Naive thymus-derived CD8-positive, alpha-beta T cell (primary cell): ENCODE results near the gene HOXA6. TPM values are rescaled to one million over a fixed set of nuclear protein-coding genes. Genes with fewer than 3 reads are reported as not detected.
A peak's percentile ranks its signal among the peaks of the same experiment; 100 is the strongest.

Source experiments
- ATAC-seq, 2 donors: fragments of 150-1000 bp; cut with Tn5 transposase in 1 of 2; sonication (Bioruptor Pico), chemical (Tn5 transposase) in 1 of 2; 1 replicate in 1 of 2; 2 replicates in 1 of 2; pipeline ENCODE4 v1.10.0; 2021; ENCODE audit warnings: mild to moderate bottlenecking in 2 of 2, moderate library complexity in 2 of 2
- POLR2A ChIA-PET: fragments of 350-600 bp; sonication (Branson Sonifier 250); formaldehyde crosslinking; loops from one replicate; lab custom pipeline; 2021; ENCODE audit warnings: antibody characterized with exemption; lab: Charles Lee
- DNase-seq, 10 donors: peaks; one replicate each; pipeline versions ENCODE4 v3.0.0 to v3.0.0-alpha.2; 2020 to 2022
- H3K27ac Mint-ChIP-seq, 10 donors: one replicate each; pipeline ENCODE4 v1.8.0; 2020 to 2022; ENCODE audit warnings: mild to moderate bottlenecking in 10 of 10, mixed read lengths in 10 of 10, moderate library complexity in 4 of 10, inconsistent platforms in 1 of 10
- H3K27me3 Mint-ChIP-seq, 5 donors: one replicate each; pipeline ENCODE4 v1.8.0; 2021 to 2022; ENCODE audit warnings: mixed read lengths in 5 of 5
- H3K36me3 Mint-ChIP-seq, 3 donors: one replicate each; pipeline ENCODE4 v1.8.0; 2020 to 2022; ENCODE audit warnings: mixed read lengths in 3 of 3, mild to moderate bottlenecking in 2 of 3, inconsistent platforms in 1 of 3
- H3K4me1 Mint-ChIP-seq, 4 donors: one replicate each; pipeline ENCODE4 v1.8.0; 2021 to 2022; ENCODE audit warnings: mixed read lengths in 4 of 4
- H3K4me3 Mint-ChIP-seq, 10 donors: one replicate each; pipeline ENCODE4 v1.8.0; 2020 to 2022; ENCODE audit warnings: mild to moderate bottlenecking in 10 of 10, mixed read lengths in 10 of 10, moderate library complexity in 6 of 10, inconsistent platforms in 1 of 10
- H3K9me3 Mint-ChIP-seq, 9 donors: one replicate each; pipeline ENCODE4 v1.8.0; 2020 to 2022; ENCODE audit warnings: mixed read lengths in 9 of 9, mild to moderate bottlenecking in 3 of 9, inconsistent platforms in 1 of 9, moderate library complexity in 1 of 9
- polyA plus RNA-seq, 3 donors: library from polyadenylated mRNA; unstranded; fragments of 300-500 nt; fragmentation: Illumina TruSeq; gene quantifications; one replicate each; pipeline ENCODE4 v1.2.3, GENCODE V29; 2021
- total RNA-seq, 8 experiments: library from RNA in 2 of 8; stranded (reverse) in 2 of 8; gene quantifications; one replicate each; pipeline ENCODE4 v1.2.3 and lab custom pipeline; 2021 to 2026

HOXA6 gene
- total and polyA plus RNA-seq, 5 experiments from 2014 or later = not detected

GRCh38 chr7:27170426-27171324 lies 23.1 kb upstream of the HOXA6 start:
- POLR2A ChIA-PET = interaction anchor here (0.6 kb wide), 1 partner anchor 22 kb away, joined by 3 read pairs; no protein-coding TSS in a partner anchor
- DNase-seq = no peak
- peaks cover 0 to 6% (median 0%) of the 10 kb centered on the region in 9 donors for H3K9me3 Mint-ChIP-seq
- H3K27me3 Mint-ChIP-seq = peaks cover 37 to 83% (median 59%) of the 10 kb centered on the region in 5 donors
- peak overlapping the region in 2 of 10 donors; percentile 16 to 40 for H3K27ac Mint-ChIP-seq
- no peak for ATAC-seq
- H3K4me1 Mint-ChIP-seq = peaks cover 19 to 59% (median 43%) of the 10 kb centered on the region in 4 donors
- H3K36me3 Mint-ChIP-seq = peaks cover 0 to 7% (median 4%) of the 10 kb centered on the region in 3 donors
- peak overlapping the region in 4 of 10 donors; percentile 29 to 52 (median 40) for H3K4me3 Mint-ChIP-seq

DNA sequence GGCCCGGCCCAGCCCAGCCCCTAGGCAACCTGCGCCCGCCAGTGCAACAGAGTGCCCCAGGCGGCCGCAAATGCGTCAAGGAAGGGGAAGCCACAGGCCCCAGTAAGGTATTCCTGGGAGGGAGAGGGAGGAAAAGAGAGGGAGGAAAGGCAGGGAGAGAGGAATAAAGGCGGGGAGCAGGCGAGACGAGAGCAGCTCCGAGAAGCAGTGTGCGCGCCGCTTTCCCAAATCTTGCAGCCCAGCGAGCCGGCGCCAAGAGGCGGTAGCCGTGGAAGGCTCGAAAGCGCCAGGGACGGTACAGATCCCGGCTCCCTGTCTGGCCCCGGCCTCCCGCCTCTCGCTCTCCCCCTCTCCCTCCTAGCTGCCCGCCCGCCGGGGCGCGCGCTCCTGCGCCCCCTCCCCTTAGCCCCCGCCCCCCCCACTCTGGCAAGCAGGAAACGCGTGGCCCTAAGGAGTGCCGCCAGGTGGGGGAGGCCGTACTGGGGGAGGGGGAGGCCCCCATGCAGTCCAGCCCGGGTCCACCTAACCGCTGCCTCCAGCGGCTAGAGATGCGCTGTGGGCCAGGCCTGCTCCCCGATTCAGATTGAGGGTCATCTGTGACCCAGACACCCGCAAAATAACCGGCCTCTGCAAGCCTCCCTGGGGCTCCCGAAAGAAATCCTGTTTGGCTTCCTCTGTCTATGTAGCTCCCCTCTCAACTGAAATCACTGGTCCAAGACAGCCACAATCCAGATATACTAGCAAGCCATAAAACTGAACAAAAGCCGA lies 22.3 kb upstream of the HOXA6 start:
- H3K4me1 Mint-ChIP-seq = peaks cover 20 to 60% (median 45%) of the 10 kb centered on the region in 4 donors
- peak; percentile 2 to 15 for ATAC-seq
- H3K27ac Mint-ChIP-seq = peak overlapping the region in 3 of 10 donors; percentile 40 to 71 (median 53)
- DNase-seq = peak in 1 of 10 donors; percentile 24
- H3K36me3 Mint-ChIP-seq = peaks cover 0 to 7% (median 4%) of the 10 kb centered on the region in 3 donors
- peaks cover 0 to 8% (median 0%) of the 10 kb centered on the region in 9 donors for H3K9me3 Mint-ChIP-seq
- H3K4me3 Mint-ChIP-seq = peak overlapping the region in 8 of 10 donors; percentile 29 to 52 (median 35)
- POLR2A ChIA-PET = no interaction called here
- H3K27me3 Mint-ChIP-seq = peaks cover 33 to 82% (median 56%) of the 10 kb centered on the region in 5 donors

DNA sequence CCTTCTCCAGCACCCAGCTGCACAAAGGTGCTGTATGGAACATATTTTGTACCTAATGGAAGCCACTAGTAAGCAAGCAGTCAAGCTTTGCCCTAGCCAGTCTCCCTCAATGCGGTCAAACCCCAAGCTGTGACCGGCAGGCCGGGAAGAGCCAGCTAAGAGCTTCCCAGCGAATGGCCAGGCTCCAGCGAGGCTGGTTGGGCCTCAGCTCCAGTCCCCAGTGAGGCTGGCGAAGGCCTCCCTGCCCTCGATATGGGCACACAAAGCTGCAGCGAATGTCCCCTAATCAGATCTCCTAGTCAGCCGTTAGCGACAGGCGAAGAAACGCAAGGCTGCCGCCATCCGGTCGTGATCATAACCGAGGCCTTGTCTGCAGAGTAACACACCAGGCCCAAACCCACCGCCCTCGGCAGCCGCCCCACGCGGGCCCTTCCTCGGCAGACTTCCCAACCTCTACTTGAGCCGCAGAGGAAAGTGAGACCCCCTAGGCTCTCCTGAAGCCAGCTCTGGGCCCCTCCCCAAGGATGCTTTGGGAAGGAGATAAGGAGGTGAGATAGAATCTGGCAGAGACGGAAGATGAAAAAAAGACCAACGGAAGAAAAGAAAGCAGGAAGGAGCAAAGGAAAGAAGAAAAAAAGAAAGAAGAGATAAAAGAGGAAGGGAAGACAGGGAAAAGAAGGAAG lies 20.8 kb upstream of the HOXA6 start:
- DNase-seq = peak in 2 of 10 donors; percentile 52 to 68

DNA sequence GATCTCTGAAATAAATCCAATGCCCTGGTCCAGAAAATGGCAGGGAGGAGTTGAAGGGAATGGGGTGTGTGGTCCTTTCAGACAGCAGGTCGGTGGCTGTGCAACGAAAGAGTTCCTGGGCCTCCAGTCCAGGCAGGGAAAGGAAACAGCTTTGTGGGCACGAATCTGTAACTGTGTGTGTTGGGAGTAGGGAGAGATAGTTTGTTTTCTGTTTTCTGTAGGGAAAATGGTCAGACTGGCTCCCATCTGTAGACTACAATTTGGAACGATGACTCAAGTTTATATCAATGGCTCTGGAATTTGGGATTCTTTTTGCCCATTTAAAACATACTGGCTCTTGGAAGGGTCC lies 20.3 kb upstream of the HOXA6 start:
- Mint-ChIP-seq H3K4me3 (peak overlapping the region in 4 of 10 donors; percentile 37 to 65 (median 52)), H3K9me3 (peaks cover 0 to 8% (median 0%) of the 10 kb centered on the region in 9 donors), H3K4me1 (peaks cover 24 to 72% (median 51%) of the 10 kb centered on the region in 4 donors), H3K36me3 (peaks cover 0 to 7% (median 4%) of the 10 kb centered on the region in 3 donors), H3K27me3 (peaks cover 45 to 95% (median 69%) of the 10 kb centered on the region in 5 donors), H3K27ac (peak overlapping the region in 3 of 10 donors; percentile 13 to 96 (median 91))
- POLR2A ChIA-PET = interaction anchor here (0.8 to 1.2 kb wide), 2 partner anchors 16 to 18 kb away, joined by 3 to 4 read pairs; no protein-coding TSS in a partner anchor
- no peak for ATAC-seq
- peak in 1 of 10 donors; percentile 6 for DNase-seq

More for the DNA sequence above, 20.8 kb upstream of the HOXA6 start:
- POLR2A ChIA-PET = interaction anchor here (0.8 to 1.2 kb wide), 2 partner anchors 16 to 18 kb away, joined by 3 to 4 read pairs; no protein-coding TSS in a partner anchor
- Mint-ChIP-seq H3K4me3 (peak overlapping the region; percentile 22 to 80 (median 56)), H3K4me1 (peaks cover 24 to 72% (median 51%) of the 10 kb centered on the region in 4 donors), H3K36me3 (peaks cover 0 to 7% (median 4%) of the 10 kb centered on the region in 3 donors), H3K27ac (peak overlapping the region in 6 of 10 donors; percentile 5 to 96 (median 52)), H3K27me3 (peaks cover 41 to 89% (median 64%) of the 10 kb centered on the region in 5 donors), H3K9me3 (peaks cover 0 to 8% (median 0%) of the 10 kb centered on the region in 9 donors)
- ATAC-seq = peak in 1 of 2 donors; percentile 23

DNA sequence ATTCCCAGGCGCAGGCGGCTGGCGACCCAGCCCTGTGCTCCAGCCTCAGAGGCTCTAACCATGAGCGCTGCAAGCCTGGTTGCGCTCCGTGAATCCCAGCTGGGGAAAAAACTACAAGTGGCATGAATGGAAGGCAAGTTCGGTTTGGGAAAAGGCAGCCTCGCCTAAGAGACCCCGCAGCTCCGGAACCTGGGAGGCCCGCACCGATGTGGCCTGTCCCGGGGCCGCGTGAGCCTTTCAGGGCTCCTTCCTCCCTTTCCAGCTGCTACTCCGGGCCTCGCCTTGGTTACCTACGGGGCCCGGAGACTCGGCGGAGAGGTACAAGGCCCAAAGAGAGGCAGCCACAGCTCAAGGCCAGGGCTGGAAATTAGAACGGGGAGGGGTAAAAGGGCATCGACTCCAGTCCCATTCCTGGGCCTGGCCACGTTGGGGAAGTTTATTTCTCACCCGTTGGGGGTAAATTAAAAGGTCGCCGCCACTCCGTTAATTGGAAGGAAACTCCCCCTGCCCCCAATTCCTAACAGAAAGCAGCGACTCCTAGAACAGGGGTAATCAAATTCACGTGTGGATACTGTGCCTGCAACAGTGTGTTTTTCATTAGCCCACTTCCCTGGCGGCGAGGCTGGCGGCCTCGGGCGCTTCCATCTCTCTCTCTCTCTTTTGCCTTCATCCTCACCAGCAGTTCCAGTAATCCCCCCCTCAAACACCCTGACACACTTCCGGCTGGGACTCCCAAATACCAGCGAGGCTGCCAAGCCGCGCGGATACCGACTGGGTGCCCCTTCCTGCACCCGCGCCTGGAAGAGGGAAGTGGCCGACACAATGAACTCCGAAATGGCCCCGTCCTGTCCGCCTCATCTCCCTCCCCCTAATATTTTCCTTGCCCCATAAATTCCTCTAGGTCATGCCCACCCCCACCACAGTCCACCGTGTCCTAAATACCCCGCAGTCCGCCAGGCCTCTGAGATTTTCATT lies 19.2 kb upstream of the HOXA6 start:
- ATAC-seq (no peak), DNase-seq (no peak)
- Mint-ChIP-seq H3K4me3 (peak overlapping the region in 9 of 10 donors; percentile 26 to 76 (median 52)), H3K4me1 (peaks cover 18 to 64% (median 44%) of the 10 kb centered on the region in 4 donors), H3K36me3 (peaks cover 0 to 2% (median 1%) of the 10 kb centered on the region in 3 donors), H3K27ac (peak overlapping the region in 4 of 10 donors; percentile 7 to 88 (median 81)), H3K9me3 (peaks cover 0 to 8% (median 0%) of the 10 kb centered on the region in 9 donors), H3K27me3 (peaks cover 42 to 95% (median 71%) of the 10 kb centered on the region in 5 donors)
- POLR2A ChIA-PET = no interaction called here

GRCh38 chr7:27165996-27166530 lies 18.5 kb upstream of the HOXA6 start:
- H3K27me3 Mint-ChIP-seq = peaks cover 39 to 89% (median 65%) of the 10 kb centered on the region in 5 donors
- peak overlapping the region in 8 of 10 donors; percentile 43 to 81 (median 71) for H3K4me3 Mint-ChIP-seq

GRCh38 chr7:27165089-27165995 lies 17.8 kb upstream of the HOXA6 start, which contains the start of gene HOXA9:
Gene HOXA9, minus strand, starts transcription at chr7:27165537. Its CDS starts 80 bp downstream, at chr7:27165457.
- peaks cover 0 to 8% (median 0%) of the 10 kb centered on the region in 9 donors for H3K9me3 Mint-ChIP-seq
- H3K27me3 Mint-ChIP-seq = peaks cover 36 to 82% (median 61%) of the 10 kb centered on the region in 5 donors
- H3K4me3 Mint-ChIP-seq = peak within 1 kb of the TSS; percentile 46 to 81 (median 66)
- peak within 1 kb of the TSS in 4 of 10 donors; percentile 7 to 91 (median 84) for H3K27ac Mint-ChIP-seq
- POLR2A ChIA-PET = interaction anchor here (0.5 kb wide), 1 partner anchor 44 kb away, joined by 3 read pairs; no protein-coding TSS in a partner anchor
- ATAC-seq (no peak), DNase-seq (peak in 1 of 10 donors; percentile 56)
- peaks cover 0 to 2% (median 0%) of the 10 kb centered on the region in 3 donors for H3K36me3 Mint-ChIP-seq
- peaks cover 18 to 63% (median 41%) of the 10 kb centered on the region in 4 donors for H3K4me1 Mint-ChIP-seq

More at GRCh38 chr7:27165996-27166530, 18.5 kb upstream of the HOXA6 start:
- Mint-ChIP-seq H3K4me1 (peaks cover 17 to 60% (median 41%) of the 10 kb centered on the region in 4 donors), H3K36me3 (peaks cover 0 to 2% (median 0%) of the 10 kb centered on the region in 3 donors), H3K27ac (peak overlapping the region in 3 of 10 donors; percentile 81 to 91 (median 88)), H3K9me3 (peaks cover 0 to 8% (median 0%) of the 10 kb centered on the region in 9 donors)
- no peak for ATAC-seq
- POLR2A ChIA-PET = interaction anchor here (0.5 kb wide), 1 partner anchor 45 kb away, joined by 3 read pairs; no protein-coding TSS in a partner anchor
- DNase-seq = peak in 1 of 10 donors; percentile 54

DNA sequence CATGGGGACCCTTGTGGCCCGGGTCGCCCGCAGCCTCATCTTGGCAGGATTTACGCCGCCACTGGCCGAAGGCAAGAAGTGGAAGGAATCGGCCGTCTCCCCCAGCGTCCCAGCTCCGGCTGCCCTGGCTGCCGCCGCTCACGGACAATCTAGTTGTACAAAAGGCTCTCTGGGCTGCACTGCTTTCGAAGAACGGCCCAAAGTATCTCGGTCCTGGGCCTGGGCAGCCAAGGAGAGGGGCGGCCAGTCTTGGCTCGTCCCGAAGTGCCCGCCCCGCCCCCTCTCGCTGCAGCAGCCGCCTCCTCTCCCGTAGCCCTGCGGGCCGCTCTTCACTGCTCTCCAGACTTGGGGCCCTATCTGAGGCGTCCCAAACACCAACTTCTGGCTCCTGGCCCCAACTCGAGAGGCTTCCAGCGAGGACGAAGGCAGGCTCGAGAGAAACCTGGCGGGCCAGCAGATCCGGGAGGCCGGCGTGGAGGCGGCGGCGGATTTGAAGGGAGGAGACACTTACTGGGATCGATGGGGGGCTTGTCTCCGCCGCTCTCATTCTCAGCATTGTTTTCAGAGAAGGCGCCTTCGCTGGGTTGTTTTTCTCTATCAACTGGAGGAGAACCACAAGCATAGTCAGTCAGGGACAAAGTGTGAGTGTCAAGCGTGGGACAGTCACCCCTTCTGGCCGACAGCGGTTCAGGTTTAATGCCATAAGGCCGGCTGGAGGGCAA lies 17.0 kb upstream of the HOXA6 start:
- H3K36me3 Mint-ChIP-seq = peaks cover 0 to 2% (median 0%) of the 10 kb centered on the region in 3 donors
- ATAC-seq (no peak), DNase-seq (peak in 1 of 10 donors; percentile 59)
- peaks cover 41 to 84% (median 63%) of the 10 kb centered on the region in 5 donors for H3K27me3 Mint-ChIP-seq
- peaks cover 18 to 65% (median 43%) of the 10 kb centered on the region in 4 donors for H3K4me1 Mint-ChIP-seq
- POLR2A ChIA-PET = interaction anchor here (0.6 kb wide), 1 partner anchor 20 kb away, joined by 3 read pairs; the partner anchor contains the start of gene HOXA11
- peak overlapping the region in 9 of 10 donors; percentile 9 to 56 (median 37) for H3K4me3 Mint-ChIP-seq
- H3K27ac Mint-ChIP-seq = peak overlapping the region in 2 of 10 donors; percentile 63 to 91
- H3K9me3 Mint-ChIP-seq = peaks cover 0 to 8% (median 0%) of the 10 kb centered on the region in 9 donors
